HEK293 (cell line): ENCODE data around the gene TTLL1.

Experiments used
- CTCF ChIA-PET: fragments of 350-600 bp; formaldehyde crosslinking; extraction: SDS; loops from one replicate; lab custom pipeline; 2021; ENCODE audit warnings: antibody characterized with exemption; lab: Yijun Ruan, JAX
- POLR2A ChIA-PET: fragments of 300-600 bp; formaldehyde crosslinking; extraction: SDS; loops from one replicate; lab custom pipeline; 2020; ENCODE audit warnings: antibody characterized with exemption, inconsistent platforms; lab: Yijun Ruan, JAX
- H3K27ac ChIP-seq: fragments of 200-500 bp; sonication (Bioruptor generic); 2 replicates; pipeline ENCODE4 v1.5.1; 2014; ENCODE audit warnings: low read depth, low read length, control low read depth, inconsistent platforms; ENCODE audit errors: extremely low read depth
- H3K36me3 ChIP-seq, 2 experiments: fragments of 200-500 bp in 1 of 2; sonication (Bioruptor generic) in 1 of 2; 1 replicate in 1 of 2; 2 replicates in 1 of 2; pipeline ENCODE4 v1.5.1; 2014 to 2017; ENCODE audit warnings: inconsistent platforms in 2 of 2, low read length in 2 of 2; ENCODE audit not compliant: control insufficient read depth in 2 of 2, insufficient read depth in 1 of 2
- H3K4me1 ChIP-seq: fragments of 200-500 bp; sonication (Bioruptor generic); 2 replicates; pipeline ENCODE4 v1.5.1; 2014; ENCODE audit warnings: mild to moderate bottlenecking, low read length, inconsistent platforms; ENCODE audit not compliant: control insufficient read depth, insufficient read depth
- H3K4me3 ChIP-seq: 2 replicates; pipeline ENCODE4 v1.5.1; 2011; ENCODE audit warnings: low read depth, mild to moderate bottlenecking, control low read depth, low read length, moderate library complexity
- H3K9me3 ChIP-seq: fragments of 200-500 bp; sonication (Bioruptor generic); 2 replicates; pipeline ENCODE4 v1.5.1; 2014; ENCODE audit warnings: low read depth, low read length, inconsistent platforms; ENCODE audit not compliant: control insufficient read depth, insufficient read depth
- FEZF1 ChIP-seq: fragments of 450-650 bp; formaldehyde crosslinking; IDR thresholded peaks from 2 replicates; pipeline ENCODE4 v1.5.1; 2016; ENCODE audit warnings: missing biosample characterization, missing genetic modification characterization
- GLI4 ChIP-seq: fragments of 450-650 bp; formaldehyde crosslinking; IDR thresholded peaks from 2 replicates; pipeline ENCODE4 v1.5.1; 2016; ENCODE audit warnings: missing biosample characterization, missing genetic modification characterization
- GLIS1 ChIP-seq: fragments of 450-650 bp; formaldehyde crosslinking; IDR thresholded peaks from 2 replicates; pipeline ENCODE4 v1.5.1; 2016; ENCODE audit warnings: missing biosample characterization, missing genetic modification characterization
- OSR2 ChIP-seq: fragments of 450-650 bp; formaldehyde crosslinking; IDR thresholded peaks from 2 replicates; pipeline ENCODE4 v1.5.1; 2016; ENCODE audit warnings: missing biosample characterization, missing genetic modification characterization
- SP2 ChIP-seq: fragments of 450-650 bp; formaldehyde crosslinking; IDR thresholded peaks from 2 replicates; pipeline ENCODE4 v1.5.1; 2016; ENCODE audit warnings: missing biosample characterization, missing genetic modification characterization
- SP7 ChIP-seq: fragments of 450-650 bp; formaldehyde crosslinking; IDR thresholded peaks from 2 replicates; pipeline ENCODE4 v1.5.1; 2016; ENCODE audit warnings: missing biosample characterization, missing genetic modification characterization
- YY1 ChIP-seq: fragments of 450-650 bp; formaldehyde crosslinking; IDR thresholded peaks from 2 replicates; pipeline ENCODE4 v1.5.1; 2018; ENCODE audit warnings: missing biosample characterization, missing genetic modification characterization
- ZBTB20 ChIP-seq: fragments of 450-650 bp; formaldehyde crosslinking; IDR thresholded peaks from 2 replicates; pipeline ENCODE4 v1.5.1; 2016; ENCODE audit warnings: missing biosample characterization, missing genetic modification characterization
- ZBTB8A ChIP-seq: fragments of 450-650 bp; formaldehyde crosslinking; IDR thresholded peaks from 2 replicates; pipeline ENCODE4 v1.5.1; 2016; ENCODE audit warnings: missing biosample characterization, missing genetic modification characterization
- ZFP69B ChIP-seq: fragments of 450-650 bp; formaldehyde crosslinking; IDR thresholded peaks from 2 replicates; pipeline ENCODE4 v1.5.1; 2016; ENCODE audit warnings: missing biosample characterization, missing genetic modification characterization
- ZIC2 ChIP-seq: fragments of 450-650 bp; formaldehyde crosslinking; IDR thresholded peaks from 2 replicates; pipeline ENCODE4 v1.5.1; 2016; ENCODE audit warnings: missing biosample characterization, missing genetic modification characterization
- ZNF169 ChIP-seq: fragments of 450-650 bp; formaldehyde crosslinking; IDR thresholded peaks from 2 replicates; pipeline ENCODE4 v1.5.1; 2016; ENCODE audit warnings: missing biosample characterization, missing genetic modification characterization
- ZNF2 ChIP-seq: fragments of 450-650 bp; formaldehyde crosslinking; IDR thresholded peaks from 2 replicates; pipeline ENCODE4 v1.5.1; 2016; ENCODE audit warnings: missing biosample characterization, missing genetic modification characterization
- ZNF221 ChIP-seq: fragments of 450-650 bp; formaldehyde crosslinking; IDR thresholded peaks from 2 replicates; pipeline ENCODE4 v1.5.1; 2017; ENCODE audit warnings: missing biosample characterization, missing genetic modification characterization, borderline replicate concordance
- ZNF24 ChIP-seq: fragments of 450-650 bp; formaldehyde crosslinking; IDR thresholded peaks from 2 replicates; pipeline ENCODE4 v1.5.1; 2016; ENCODE audit warnings: missing biosample characterization, missing genetic modification characterization
- ZNF335 ChIP-seq: fragments of 450-650 bp; formaldehyde crosslinking; conservative IDR thresholded peaks from 2 replicates; pipeline ENCODE4 v1.5.1; 2016; ENCODE audit warnings: missing biosample characterization, missing genetic modification characterization
- ZNF350 ChIP-seq: fragments of 450-650 bp; formaldehyde crosslinking; IDR thresholded peaks from 2 replicates; pipeline ENCODE4 v1.5.0; 2017; ENCODE audit warnings: missing biosample characterization, mild to moderate bottlenecking, missing genetic modification characterization
- ZNF433 ChIP-seq: fragments of 450-650 bp; formaldehyde crosslinking; IDR thresholded peaks from 2 replicates; pipeline ENCODE4 v1.5.1; 2016; ENCODE audit warnings: missing biosample characterization, missing genetic modification characterization, low read depth
- ZNF555 ChIP-seq: fragments of 450-650 bp; formaldehyde crosslinking; conservative IDR thresholded peaks from 2 replicates; pipeline ENCODE4 v1.5.1; 2017; ENCODE audit warnings: missing biosample characterization, mild to moderate bottlenecking, missing genetic modification characterization, inconsistent platforms
- ZNF626 ChIP-seq: fragments of 450-650 bp; sonication (Bioruptor Pico); formaldehyde crosslinking; IDR thresholded peaks from 2 replicates; pipeline ENCODE4 v1.5.1; 2018; ENCODE audit warnings: missing biosample characterization, missing genetic modification characterization, inconsistent platforms
- ZNF629 ChIP-seq: fragments of 450-650 bp; formaldehyde crosslinking; IDR thresholded peaks from 2 replicates; pipeline ENCODE4 v1.5.1; 2017; ENCODE audit warnings: missing biosample characterization, missing genetic modification characterization
- ZNF664 ChIP-seq: fragments of 450-650 bp; formaldehyde crosslinking; IDR thresholded peaks from 2 replicates; pipeline ENCODE4 v1.5.1; 2016; ENCODE audit warnings: missing biosample characterization, missing genetic modification characterization
- ZNF747 ChIP-seq: fragments of 450-650 bp; formaldehyde crosslinking; IDR thresholded peaks from 2 replicates; pipeline ENCODE4 v1.5.1; 2016; ENCODE audit warnings: missing biosample characterization, missing genetic modification characterization
- ZNF785 ChIP-seq: fragments of 450-650 bp; formaldehyde crosslinking; IDR thresholded peaks from 2 replicates; pipeline ENCODE4 v1.5.1; 2016; ENCODE audit warnings: missing biosample characterization, missing genetic modification characterization
- ZNF837 ChIP-seq: fragments of 450-650 bp; formaldehyde crosslinking; IDR thresholded peaks from 2 replicates; pipeline ENCODE4 v1.5.1; 2016; ENCODE audit warnings: missing biosample characterization, missing genetic modification characterization
- TF ChIP-seq, protein P1 (sequence below): fragments of 450-650 bp; formaldehyde crosslinking; IDR thresholded peaks from 2 replicates; pipeline ENCODE4 v1.5.1; 2016; ENCODE audit warnings: missing biosample characterization, missing genetic modification characterization
- TF ChIP-seq, protein P2 (sequence below): fragments of 450-650 bp; formaldehyde crosslinking; IDR thresholded peaks from 2 replicates; pipeline ENCODE4 v1.5.1; 2017; ENCODE audit warnings: missing biosample characterization, missing genetic modification characterization
- TF ChIP-seq, protein P3 (sequence below): fragments of 450-650 bp; formaldehyde crosslinking; IDR thresholded peaks from 2 replicates; pipeline ENCODE4 v1.5.1; 2016; ENCODE audit warnings: missing biosample characterization, missing genetic modification characterization

TTLL1 gene

DNA sequence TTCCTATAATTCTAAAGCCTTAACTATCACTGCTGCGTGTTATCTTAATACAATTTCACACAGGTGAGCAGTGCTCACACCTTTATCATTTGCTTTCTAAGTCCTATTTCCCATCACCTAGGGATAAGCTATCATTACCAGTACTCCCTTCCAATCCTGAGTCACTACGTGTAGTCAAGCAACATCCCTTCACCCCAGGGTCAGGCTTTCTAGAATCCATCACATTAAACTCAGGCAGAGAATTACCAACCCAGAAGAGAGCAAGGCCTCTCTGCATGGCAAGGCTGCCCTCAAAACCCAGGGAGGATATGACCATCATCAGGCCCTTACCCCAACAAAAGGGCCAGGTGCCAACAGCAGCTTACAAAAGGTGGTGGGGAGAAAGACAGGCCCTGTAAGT lies 84.1 kb downstream of the TTLL1 start:
- Histone ChIP-seq H3K4me3 (no peak overlapping the region), H3K9me3 (no peaks in the 10 kb centered on the region), H3K27ac (no peak overlapping the region), H3K36me3 (no peaks in the 10 kb centered on the region), H3K4me1 (peaks cover 27% of the 10 kb centered on the region)
- TF ChIP-seq FEZF1 (tag by site-specific recombination), result no peak
- TF ChIP-seq ZNF747 (tag by site-specific recombination), result no peak
- no peak for TF ChIP-seq ZBTB20 (tag by site-specific recombination)
- TF ChIP-seq ZNF350, result no peak
- TF ChIP-seq ZNF2 (tag by site-specific recombination), result no peak
- no peak for TF ChIP-seq ZNF335 (tag by site-specific recombination)
- no peak for TF ChIP-seq ZNF433 (tag by site-specific recombination)
- TF ChIP-seq ZNF785 (tag by site-specific recombination), result no peak
- TF ChIP-seq ZNF555 (tag by site-specific recombination), result no peak
- no peak for TF ChIP-seq ZNF626 (tag by site-specific recombination)
- TF ChIP-seq GLIS1 (tag by site-specific recombination), result no peak
- TF ChIP-seq, protein P1, sequence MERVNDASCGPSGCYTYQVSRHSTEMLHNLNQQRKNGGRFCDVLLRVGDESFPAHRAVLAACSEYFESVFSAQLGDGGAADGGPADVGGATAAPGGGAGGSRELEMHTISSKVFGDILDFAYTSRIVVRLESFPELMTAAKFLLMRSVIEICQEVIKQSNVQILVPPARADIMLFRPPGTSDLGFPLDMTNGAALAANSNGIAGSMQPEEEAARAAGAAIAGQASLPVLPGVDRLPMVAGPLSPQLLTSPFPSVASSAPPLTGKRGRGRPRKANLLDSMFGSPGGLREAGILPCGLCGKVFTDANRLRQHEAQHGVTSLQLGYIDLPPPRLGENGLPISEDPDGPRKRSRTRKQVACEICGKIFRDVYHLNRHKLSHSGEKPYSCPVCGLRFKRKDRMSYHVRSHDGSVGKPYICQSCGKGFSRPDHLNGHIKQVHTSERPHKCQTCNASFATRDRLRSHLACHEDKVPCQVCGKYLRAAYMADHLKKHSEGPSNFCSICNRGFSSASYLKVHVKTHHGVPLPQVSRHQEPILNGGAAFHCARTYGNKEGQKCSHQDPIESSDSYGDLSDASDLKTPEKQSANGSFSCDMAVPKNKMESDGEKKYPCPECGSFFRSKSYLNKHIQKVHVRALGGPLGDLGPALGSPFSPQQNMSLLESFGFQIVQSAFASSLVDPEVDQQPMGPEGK (tag by site-specific recombination), result no peak
- no peak for TF ChIP-seq ZNF24 (tag by site-specific recombination)
- no peak for TF ChIP-seq ZFP69B (tag by site-specific recombination)
- no peak for TF ChIP-seq GLI4 (tag by site-specific recombination)
- CTCF ChIA-PET, result interaction anchor here (0.8 to 1.6 kb wide), 6 partner anchors 10 to 332 kb away, joined by 3 to 7 read pairs (median 4); partner anchors contain the start of gene PACSIN2
- POLR2A ChIA-PET, result interaction anchor here (1.1 to 9.9 kb wide), 2 partner anchors 10 to 15 kb away, joined by 4 to 67 read pairs; partner anchors contain the start of gene PACSIN2

DNA sequence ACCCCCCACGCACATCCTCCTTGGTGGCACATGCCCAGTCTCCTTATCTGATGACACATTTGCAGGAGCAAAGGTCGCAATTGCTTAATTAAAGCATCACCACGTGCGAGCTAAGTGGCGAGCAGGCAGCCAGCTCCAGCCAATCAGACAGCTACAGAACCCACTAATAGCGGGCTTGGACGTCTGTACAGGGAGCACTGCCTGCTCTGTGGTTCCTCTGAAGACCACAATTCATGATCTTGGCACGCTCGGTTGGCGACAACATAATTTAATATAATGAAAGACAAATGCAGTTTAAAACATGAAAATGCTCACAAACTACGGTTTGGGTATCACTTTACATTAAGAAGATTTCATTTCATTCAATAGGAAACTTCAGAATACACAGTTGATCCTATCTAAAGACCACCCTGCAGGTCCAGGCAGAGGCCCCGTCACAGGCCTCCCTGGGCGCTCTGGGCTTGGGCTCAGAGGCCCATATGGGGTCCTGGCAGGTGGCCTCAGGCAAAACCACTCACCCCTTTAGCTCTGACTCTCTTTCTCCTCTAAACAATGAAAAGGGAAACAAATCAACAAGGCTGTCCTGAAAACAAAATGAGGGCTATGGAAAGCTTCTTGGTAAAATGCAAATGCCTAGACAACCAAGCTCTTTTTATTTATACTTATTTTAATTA lies 84.7 kb downstream of the TTLL1 start:
- H3K4me3 ChIP-seq, result no peak overlapping the region
- H3K36me3 ChIP-seq, result no peaks in the 10 kb centered on the region
- ChIA-PET POLR2A (interaction anchor here (1.1 to 9.9 kb wide), 2 partner anchors 10 to 14 kb away, joined by 4 to 67 read pairs; partner anchors contain the start of gene PACSIN2), CTCF (interaction anchor here (0.8 to 1.6 kb wide), 6 partner anchors 11 to 331 kb away, joined by 3 to 5 read pairs (median 3); partner anchors contain the start of gene PACSIN2)
- H3K27ac ChIP-seq, result no peak overlapping the region
- H3K9me3 ChIP-seq, result no peaks in the 10 kb centered on the region
- peaks cover 27% of the 10 kb centered on the region for H3K4me1 ChIP-seq
- TF ChIP-seq ZBTB8A (tag by site-specific recombination) (0 out of 2 replicates have a peak, but pooled peaks have one; percentile 26), ZNF837 (no peak), FEZF1 (tag by site-specific recombination) (peak; percentile 41; the same call in 1 of the 2 replicates), OSR2 (tag by site-specific recombination) (peak; percentile 76), SP7 (tag by site-specific recombination) (peak; percentile 72), ZIC2 (tag by site-specific recombination) (peak; percentile 60), SP2 (0 out of 2 replicates have a peak, but pooled peaks have one; percentile 27), YY1 (tag by site-specific recombination) (no peak), ZNF629 (peak; percentile 24; the same call in 1 of the 2 replicates), ZNF169 (tag by site-specific recombination) (no peak), ZNF221 (tag by site-specific recombination) (no peak), ZNF664 (tag by site-specific recombination) (0 out of 2 replicates have a peak, but pooled peaks have one; percentile 25)
- TF ChIP-seq, protein P2, sequence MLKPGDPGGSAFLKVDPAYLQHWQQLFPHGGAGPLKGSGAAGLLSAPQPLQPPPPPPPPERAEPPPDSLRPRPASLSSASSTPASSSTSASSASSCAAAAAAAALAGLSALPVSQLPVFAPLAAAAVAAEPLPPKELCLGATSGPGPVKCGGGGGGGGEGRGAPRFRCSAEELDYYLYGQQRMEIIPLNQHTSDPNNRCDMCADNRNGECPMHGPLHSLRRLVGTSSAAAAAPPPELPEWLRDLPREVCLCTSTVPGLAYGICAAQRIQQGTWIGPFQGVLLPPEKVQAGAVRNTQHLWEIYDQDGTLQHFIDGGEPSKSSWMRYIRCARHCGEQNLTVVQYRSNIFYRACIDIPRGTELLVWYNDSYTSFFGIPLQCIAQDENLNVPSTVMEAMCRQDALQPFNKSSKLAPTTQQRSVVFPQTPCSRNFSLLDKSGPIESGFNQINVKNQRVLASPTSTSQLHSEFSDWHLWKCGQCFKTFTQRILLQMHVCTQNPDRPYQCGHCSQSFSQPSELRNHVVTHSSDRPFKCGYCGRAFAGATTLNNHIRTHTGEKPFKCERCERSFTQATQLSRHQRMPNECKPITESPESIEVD, result peak; percentile 51; the same call in 1 of the 2 replicates
- TF ChIP-seq, protein P3, sequence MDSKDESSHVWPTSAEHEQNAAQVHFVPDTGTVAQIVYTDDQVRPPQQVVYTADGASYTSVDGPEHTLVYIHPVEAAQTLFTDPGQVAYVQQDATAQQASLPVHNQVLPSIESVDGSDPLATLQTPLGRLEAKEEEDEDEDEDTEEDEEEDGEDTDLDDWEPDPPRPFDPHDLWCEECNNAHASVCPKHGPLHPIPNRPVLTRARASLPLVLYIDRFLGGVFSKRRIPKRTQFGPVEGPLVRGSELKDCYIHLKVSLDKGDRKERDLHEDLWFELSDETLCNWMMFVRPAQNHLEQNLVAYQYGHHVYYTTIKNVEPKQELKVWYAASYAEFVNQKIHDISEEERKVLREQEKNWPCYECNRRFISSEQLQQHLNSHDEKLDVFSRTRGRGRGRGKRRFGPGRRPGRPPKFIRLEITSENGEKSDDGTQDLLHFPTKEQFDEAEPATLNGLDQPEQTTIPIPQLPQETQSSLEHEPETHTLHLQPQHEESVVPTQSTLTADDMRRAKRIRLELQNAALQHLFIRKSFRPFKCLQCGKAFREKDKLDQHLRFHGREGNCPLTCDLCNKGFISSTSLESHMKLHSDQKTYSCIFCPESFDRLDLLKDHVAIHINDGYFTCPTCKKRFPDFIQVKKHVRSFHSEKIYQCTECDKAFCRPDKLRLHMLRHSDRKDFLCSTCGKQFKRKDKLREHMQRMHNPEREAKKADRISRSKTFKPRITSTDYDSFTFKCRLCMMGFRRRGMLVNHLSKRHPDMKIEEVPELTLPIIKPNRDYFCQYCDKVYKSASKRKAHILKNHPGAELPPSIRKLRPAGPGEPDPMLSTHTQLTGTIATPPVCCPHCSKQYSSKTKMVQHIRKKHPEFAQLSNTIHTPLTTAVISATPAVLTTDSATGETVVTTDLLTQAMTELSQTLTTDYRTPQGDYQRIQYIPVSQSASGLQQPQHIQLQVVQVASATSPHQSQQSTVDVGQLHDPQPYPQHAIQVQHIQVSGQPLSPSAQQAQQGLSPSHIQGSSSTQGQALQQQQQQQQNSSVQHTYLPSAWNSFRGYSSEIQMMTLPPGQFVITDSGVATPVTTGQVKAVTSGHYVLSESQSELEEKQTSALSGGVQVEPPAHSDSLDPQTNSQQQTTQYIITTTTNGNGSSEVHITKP (tag by site-specific recombination), result 0 out of 2 replicates have a peak, but pooled peaks have one; percentile 19
